ENCODE results near the gene RBM4B.
"Not testable (repeated sequence)": the region's sequence is repeated elsewhere in the genome, so short reads cannot be mapped to it uniquely, and the experiment has no call there.

RBM4B gene

GRCh38 chr11:66677599-66678375 lies at the start of gene RBM4B:
Gene RBM4B, minus strand, starts transcription at chr11:66677887. Its CDS starts 808 bp downstream, at chr11:66677079.
- DNase-seq: peak; percentile 96

- DNase-seq: no peak
Observed at GRCh38 chr11:66725647-66726046, 48.0 kb upstream of the RBM4B start.

- DNase-seq: no peak
Observed at GRCh38 chr11:66725114-66725513, 47.4 kb upstream of the RBM4B start.

- DNase-seq: not testable (repeated sequence)
Observed at GRCh38 chr11:66724167-66724566, 46.5 kb upstream of the RBM4B start.

- DNase-seq: no peak
Observed at GRCh38 chr11:66723693-66724092, 46.0 kb upstream of the RBM4B start.

- DNase-seq: no peak
Observed at GRCh38 chr11:66722745-66723651, 45.3 kb upstream of the RBM4B start.

GRCh38 chr11:66721939-66722338 lies 44.3 kb upstream of the RBM4B start:
- DNase-seq: no peak

- DNase-seq: no peak
Observed at GRCh38 chr11:66720899-66721470, 43.3 kb upstream of the RBM4B start.

- DNase-seq: no peak
Observed at GRCh38 chr11:66720223-66720898, 42.7 kb upstream of the RBM4B start.

- no peak for DNase-seq
Observed at GRCh38 chr11:66719111-66719872, 41.6 kb upstream of the RBM4B start.

- no peak for DNase-seq
Observed at GRCh38 chr11:66718320-66718971, 40.8 kb upstream of the RBM4B start.

- no peak for DNase-seq
Observed at GRCh38 chr11:66717925-66718319, 40.2 kb upstream of the RBM4B start.

- DNase-seq: no peak
Observed at GRCh38 chr11:66716996-66717395, 39.3 kb upstream of the RBM4B start.

GRCh38 chr11:66715346-66716085 lies 37.8 kb upstream of the RBM4B start:
- DNase-seq: no peak

GRCh38 chr11:66713746-66714480 lies 36.2 kb upstream of the RBM4B start:
- DNase-seq: no peak

- no peak for DNase-seq
Observed at GRCh38 chr11:66710384-66710930, 32.8 kb upstream of the RBM4B start.

- no peak for DNase-seq
Observed at GRCh38 chr11:66708701-66709100, 31.0 kb upstream of the RBM4B start.

- no peak for DNase-seq
Observed at GRCh38 chr11:66708094-66708493, 30.4 kb upstream of the RBM4B start.

GRCh38 chr11:66707486-66707885 lies 29.8 kb upstream of the RBM4B start:
- DNase-seq: no peak

GRCh38 chr11:66706989-66707388 lies 29.3 kb upstream of the RBM4B start:
- DNase-seq: no peak

Measured in OCI-M1 (cell line).